WTC11 (cell line): Measurements from ENCODE around the gene SEPTIN10. TPM values are rescaled to one million over a fixed set of nuclear protein-coding genes. Genes with fewer than 3 reads are reported as not detected.

ENCODE experiments used
- ATAC-seq: fragments of 200-7000 bp; cut with Tn5 transposase; 2 replicates; pipeline ENCODE4 v1.10.0; 2021; ENCODE audit warnings: mild to moderate bottlenecking, moderate library complexity
- CTCF ChIA-PET: fragments of 300-600 bp; sonication (Branson Sonifier 250); formaldehyde crosslinking; loops from one replicate; lab custom pipeline; 2021; ENCODE audit warnings: antibody characterized with exemption; lab: Charles Lee
- POLR2A ChIA-PET: fragments of 350-600 bp; sonication (Branson Sonifier 250); formaldehyde crosslinking; loops from one replicate; lab custom pipeline; 2021; ENCODE audit warnings: antibody characterized with exemption; lab: Charles Lee
- DNase-seq: peaks from one replicate; pipeline ENCODE4 v3.0.0; 2021; ENCODE audit warnings: low spot score
- H3K27ac Mint-ChIP-seq: 2 replicates; pipeline ENCODE4 v1.8.0; 2021; ENCODE audit warnings: mixed read lengths
- H3K27me3 Mint-ChIP-seq: 2 replicates; pipeline ENCODE4 v1.8.0; 2021; ENCODE audit warnings: low read depth, mild to moderate bottlenecking, moderate library complexity, mixed read lengths
- H3K36me3 Mint-ChIP-seq: 2 replicates; pipeline ENCODE4 v1.8.0; 2021; ENCODE audit warnings: mixed read lengths
- H3K4me1 Mint-ChIP-seq: 2 replicates; pipeline ENCODE4 v1.8.0; 2022; ENCODE audit warnings: mixed read lengths
- H3K4me3 Mint-ChIP-seq: 2 replicates; pipeline ENCODE4 v1.8.0; 2021; ENCODE audit warnings: mild to moderate bottlenecking, moderate library complexity, mixed read lengths
- H3K9me3 Mint-ChIP-seq: 2 replicates; pipeline ENCODE4 v1.8.0; 2021; ENCODE audit warnings: mixed read lengths
- CREB1 ChIP-seq: sonication (generic); formaldehyde crosslinking; IDR thresholded peaks from 2 replicates; pipeline ENCODE4 v1.8.0; 2023; ENCODE audit warnings: mild to moderate bottlenecking, missing genetic modification reagents
- CREM ChIP-seq: sonication (generic); formaldehyde crosslinking; IDR thresholded peaks from 2 replicates; pipeline ENCODE4 v1.8.1; 2022; ENCODE audit warnings: mild to moderate bottlenecking, missing genetic modification reagents, moderate library complexity
- ESRRA ChIP-seq: sonication (generic); formaldehyde crosslinking; IDR thresholded peaks from 2 replicates; pipeline ENCODE4 v1.8.1; 2022; ENCODE audit warnings: mild to moderate bottlenecking, missing genetic modification reagents, borderline replicate concordance
- FOXK1 ChIP-seq: sonication (generic); formaldehyde crosslinking; IDR thresholded peaks from 2 replicates; pipeline ENCODE4 v1.8.0; 2022; ENCODE audit warnings: mild to moderate bottlenecking, moderate library complexity, missing genetic modification reagents
- IRF2 ChIP-seq: sonication (generic); formaldehyde crosslinking; IDR thresholded peaks from 2 replicates; pipeline ENCODE4 v1.8.0; 2022; ENCODE audit warnings: low read depth, missing genetic modification reagents, borderline replicate concordance
- MAX ChIP-seq: sonication (generic); formaldehyde crosslinking; IDR thresholded peaks from 2 replicates; pipeline ENCODE4 v1.8.0; 2022; ENCODE audit warnings: mild to moderate bottlenecking, missing genetic modification reagents
- NFATC4 ChIP-seq: fragments of 250-450 bp; sonication (Bioruptor Pico); IDR thresholded peaks from 2 replicates; pipeline ENCODE4 v1.9.0; 2021; ENCODE audit warnings: mild to moderate bottlenecking
- NR3C1 ChIP-seq: sonication (generic); formaldehyde crosslinking; conservative IDR thresholded peaks from 2 replicates; pipeline ENCODE4 v1.8.1; 2023; ENCODE audit warnings: low read depth, mild to moderate bottlenecking, missing genetic modification reagents
- OVOL2 ChIP-seq: fragments of 250-450 bp; sonication (Bioruptor Pico); IDR thresholded peaks from 2 replicates; pipeline ENCODE4 v1.9.0; 2021; ENCODE audit warnings: mild to moderate bottlenecking, borderline replicate concordance
- ZNF317 ChIP-seq: sonication (generic); formaldehyde crosslinking; IDR thresholded peaks from 2 replicates; pipeline ENCODE4 v1.8.1; 2023; ENCODE audit warnings: low read depth, mild to moderate bottlenecking, moderate library complexity, missing genetic modification reagents, borderline replicate concordance
- total RNA-seq: library from RNA; stranded (reverse); gene quantifications from 3 replicates; pipeline ENCODE4 v1.2.3, GENCODE V29; 2021
- TF ChIP-seq, protein P1 (sequence below): fragments of 250-450 bp; sonication (Bioruptor Pico); IDR thresholded peaks from 2 replicates; pipeline ENCODE4 v1.8.0; 2021; ENCODE audit warnings: mild to moderate bottlenecking
- TF ChIP-seq, protein P2 (sequence below): sonication (generic); formaldehyde crosslinking; IDR thresholded peaks from 2 replicates; pipeline ENCODE4 v1.8.1; 2023; ENCODE audit warnings: mild to moderate bottlenecking, missing genetic modification reagents
- TF ChIP-seq, protein P3 (sequence below): sonication (generic); formaldehyde crosslinking; IDR thresholded peaks from 2 replicates; pipeline ENCODE4 v1.8.0; 2023; ENCODE audit warnings: missing genetic modification reagents, mild to moderate bottlenecking, borderline replicate concordance

Gene SEPTIN10
- total RNA-seq, 1 experiment from 2014 or later, result 86.8 TPM

GRCh38 chr2:109525836-109526235, 87.9 kb downstream of the SEPTIN10 start (continued):
- no peak for TF ChIP-seq MAX (CRISPR knock-in tag)
- TF ChIP-seq, protein P1, sequence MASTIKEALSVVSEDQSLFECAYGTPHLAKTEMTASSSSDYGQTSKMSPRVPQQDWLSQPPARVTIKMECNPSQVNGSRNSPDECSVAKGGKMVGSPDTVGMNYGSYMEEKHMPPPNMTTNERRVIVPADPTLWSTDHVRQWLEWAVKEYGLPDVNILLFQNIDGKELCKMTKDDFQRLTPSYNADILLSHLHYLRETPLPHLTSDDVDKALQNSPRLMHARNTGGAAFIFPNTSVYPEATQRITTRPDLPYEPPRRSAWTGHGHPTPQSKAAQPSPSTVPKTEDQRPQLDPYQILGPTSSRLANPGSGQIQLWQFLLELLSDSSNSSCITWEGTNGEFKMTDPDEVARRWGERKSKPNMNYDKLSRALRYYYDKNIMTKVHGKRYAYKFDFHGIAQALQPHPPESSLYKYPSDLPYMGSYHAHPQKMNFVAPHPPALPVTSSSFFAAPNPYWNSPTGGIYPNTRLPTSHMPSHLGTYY, result no peak
- TF ChIP-seq, protein P2, sequence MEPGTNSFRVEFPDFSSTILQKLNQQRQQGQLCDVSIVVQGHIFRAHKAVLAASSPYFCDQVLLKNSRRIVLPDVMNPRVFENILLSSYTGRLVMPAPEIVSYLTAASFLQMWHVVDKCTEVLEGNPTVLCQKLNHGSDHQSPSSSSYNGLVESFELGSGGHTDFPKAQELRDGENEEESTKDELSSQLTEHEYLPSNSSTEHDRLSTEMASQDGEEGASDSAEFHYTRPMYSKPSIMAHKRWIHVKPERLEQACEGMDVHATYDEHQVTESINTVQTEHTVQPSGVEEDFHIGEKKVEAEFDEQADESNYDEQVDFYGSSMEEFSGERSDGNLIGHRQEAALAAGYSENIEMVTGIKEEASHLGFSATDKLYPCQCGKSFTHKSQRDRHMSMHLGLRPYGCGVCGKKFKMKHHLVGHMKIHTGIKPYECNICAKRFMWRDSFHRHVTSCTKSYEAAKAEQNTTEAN (CRISPR knock-in tag), result no peak

- Mint-ChIP-seq H3K4me3 (no peak overlapping the region), H3K27me3 (no peaks in the 10 kb centered on the region), H3K36me3 (no peaks in the 10 kb centered on the region), H3K9me3 (no peaks in the 10 kb centered on the region), H3K27ac (no peak overlapping the region), H3K4me1 (no peaks in the 10 kb centered on the region)
- no peak for DNase-seq
- ChIA-PET CTCF (interaction anchor here (0.9 kb wide), 1 partner anchor 22 kb away, joined by 5 read pairs; no protein-coding TSS in a partner anchor), POLR2A (no interaction called here)
- TF ChIP-seq ESRRA (CRISPR knock-in tag), result no peak
- no peak for TF ChIP-seq IRF2
- TF ChIP-seq OVOL2 (CRISPR knock-in tag), result no peak
- TF ChIP-seq NR3C1 (CRISPR knock-in tag), result no peak
- TF ChIP-seq, protein P2 (CRISPR knock-in tag), result no peak
- no peak for TF ChIP-seq CREM (CRISPR knock-in tag)
- no peak for TF ChIP-seq ZNF317 (CRISPR knock-in tag)
- no peak for TF ChIP-seq NFATC4 (CRISPR knock-in tag)
- TF ChIP-seq FOXK1, result no peak
- TF ChIP-seq, protein P3, sequence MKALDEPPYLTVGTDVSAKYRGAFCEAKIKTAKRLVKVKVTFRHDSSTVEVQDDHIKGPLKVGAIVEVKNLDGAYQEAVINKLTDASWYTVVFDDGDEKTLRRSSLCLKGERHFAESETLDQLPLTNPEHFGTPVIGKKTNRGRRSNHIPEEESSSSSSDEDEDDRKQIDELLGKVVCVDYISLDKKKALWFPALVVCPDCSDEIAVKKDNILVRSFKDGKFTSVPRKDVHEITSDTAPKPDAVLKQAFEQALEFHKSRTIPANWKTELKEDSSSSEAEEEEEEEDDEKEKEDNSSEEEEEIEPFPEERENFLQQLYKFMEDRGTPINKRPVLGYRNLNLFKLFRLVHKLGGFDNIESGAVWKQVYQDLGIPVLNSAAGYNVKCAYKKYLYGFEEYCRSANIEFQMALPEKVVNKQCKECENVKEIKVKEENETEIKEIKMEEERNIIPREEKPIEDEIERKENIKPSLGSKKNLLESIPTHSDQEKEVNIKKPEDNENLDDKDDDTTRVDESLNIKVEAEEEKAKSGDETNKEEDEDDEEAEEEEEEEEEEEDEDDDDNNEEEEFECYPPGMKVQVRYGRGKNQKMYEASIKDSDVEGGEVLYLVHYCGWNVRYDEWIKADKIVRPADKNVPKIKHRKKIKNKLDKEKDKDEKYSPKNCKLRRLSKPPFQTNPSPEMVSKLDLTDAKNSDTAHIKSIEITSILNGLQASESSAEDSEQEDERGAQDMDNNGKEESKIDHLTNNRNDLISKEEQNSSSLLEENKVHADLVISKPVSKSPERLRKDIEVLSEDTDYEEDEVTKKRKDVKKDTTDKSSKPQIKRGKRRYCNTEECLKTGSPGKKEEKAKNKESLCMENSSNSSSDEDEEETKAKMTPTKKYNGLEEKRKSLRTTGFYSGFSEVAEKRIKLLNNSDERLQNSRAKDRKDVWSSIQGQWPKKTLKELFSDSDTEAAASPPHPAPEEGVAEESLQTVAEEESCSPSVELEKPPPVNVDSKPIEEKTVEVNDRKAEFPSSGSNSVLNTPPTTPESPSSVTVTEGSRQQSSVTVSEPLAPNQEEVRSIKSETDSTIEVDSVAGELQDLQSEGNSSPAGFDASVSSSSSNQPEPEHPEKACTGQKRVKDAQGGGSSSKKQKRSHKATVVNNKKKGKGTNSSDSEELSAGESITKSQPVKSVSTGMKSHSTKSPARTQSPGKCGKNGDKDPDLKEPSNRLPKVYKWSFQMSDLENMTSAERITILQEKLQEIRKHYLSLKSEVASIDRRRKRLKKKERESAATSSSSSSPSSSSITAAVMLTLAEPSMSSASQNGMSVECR (CRISPR knock-in tag), result no peak
- no peak for TF ChIP-seq MAX (CRISPR knock-in tag)
- no peak for TF ChIP-seq CREB1 (CRISPR knock-in tag)
- ATAC-seq, result no peak
These were observed 90.0 kb downstream of the SEPTIN10 start for GRCh38 chr2:109523536-109524361.
